Activated naive CD4-positive, alpha-beta T cell treated with anti-CD3 and anti-CD28 coated beads for 36 hours (primary cell): ENCODE results near the gene RLF. TPM values are rescaled to one million over a fixed set of nuclear protein-coding genes. Genes with fewer than 3 reads are reported as not detected.

ENCODE experiments used
- CTCF ChIA-PET: fragments of 350-600 bp; sonication (Branson Sonifier 250); formaldehyde crosslinking; loops from one replicate; lab custom pipeline; 2021; ENCODE audit warnings: antibody characterized with exemption; lab: Charles Lee
- DNase-seq: peaks from one replicate; pipeline ENCODE4 v3.0.0-alpha.2; 2020
- H3K27ac Mint-ChIP-seq: one replicate; pipeline ENCODE4 v1.8.0; 2021; ENCODE audit warnings: mild to moderate bottlenecking, mixed read lengths
- H3K27me3 Mint-ChIP-seq: one replicate; pipeline ENCODE4 v1.8.0; 2021; ENCODE audit warnings: low read depth, mixed read lengths
- H3K36me3 Mint-ChIP-seq: one replicate; pipeline ENCODE4 v1.8.0; 2021; ENCODE audit warnings: low read depth, mixed read lengths
- H3K4me1 Mint-ChIP-seq: one replicate; pipeline ENCODE4 v1.8.0; 2021; ENCODE audit warnings: low read depth, mixed read lengths
- H3K4me3 Mint-ChIP-seq: one replicate; pipeline ENCODE4 v1.8.0; 2021; ENCODE audit warnings: mild to moderate bottlenecking, moderate library complexity, mixed read lengths
- H3K9me3 Mint-ChIP-seq: one replicate; pipeline ENCODE4 v1.8.0; 2021; ENCODE audit warnings: mixed read lengths
- intact Hi-C: fragments of 100-400 bp; cut with micrococcal nuclease; formaldehyde crosslinking; loops from one replicate; pipeline ENCODE4 v1.15.1; 2023
- total RNA-seq, 2 experiments: library from RNA; stranded (reverse); gene quantifications; one replicate each; pipeline ENCODE4 v1.2.3, GENCODE V29; 2021

Gene RLF
- total RNA-seq, 2 experiments from 2014 or later: 12.5 to 12.9 TPM

DNA sequence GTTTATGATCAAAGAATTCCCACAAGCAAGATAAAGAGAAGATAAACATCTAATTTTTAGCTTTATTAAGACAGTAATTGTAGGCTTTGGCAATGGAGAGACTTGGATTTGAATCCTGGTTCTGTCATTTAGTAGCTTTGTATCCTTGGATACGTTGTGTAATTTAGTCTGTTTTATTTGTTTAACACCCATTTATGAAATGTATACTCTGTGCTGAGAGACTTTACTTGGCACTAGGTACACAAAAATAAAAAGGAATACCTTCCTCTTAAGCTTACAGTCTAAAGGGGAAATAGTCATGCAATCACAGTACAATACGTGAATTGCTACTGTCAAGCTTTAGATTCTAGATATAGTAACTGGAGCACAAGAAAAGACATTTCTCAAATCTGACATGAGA is 120.7 kb downstream of the RLF start:
- Mint-ChIP-seq H3K4me1 (no peaks in the 10 kb centered on the region), H3K4me3 (no peak overlapping the region), H3K36me3 (peaks cover 11% of the 10 kb centered on the region), H3K9me3 (no peaks in the 10 kb centered on the region), H3K27ac (no peak overlapping the region), H3K27me3 (no peaks in the 10 kb centered on the region)
- CTCF ChIA-PET: interaction anchor here (0.6 to 3.6 kb wide), 5 partner anchors 24 to 158 kb away, joined by 3 to 18 read pairs (median 4); no protein-coding TSS in a partner anchor
- no peak for DNase-seq
- intact Hi-C loops: no loop called here

Other genes starting within 250 kb of the RLF start
- gene MFSD2A, start 206.2 kb upstream of the RLF start, total RNA-seq: 1 to 10 TPM; 4.0 to 4.5 TPM
- gene CAP1, start 120.7 kb upstream of the RLF start, total RNA-seq: 100 to 1,000 TPM; 522 to 525 TPM
- 10 to 100 TPM; 81.3 to 89.7 TPM for gene PPT1, start 64.1 kb upstream of the RLF start, total RNA-seq
- gene TMCO2, start 86.5 kb downstream of the RLF start, total RNA-seq: not detected
- 10 to 100 TPM; 13.2 to 14.7 TPM for gene ZMPSTE24, start 96.8 kb downstream of the RLF start, total RNA-seq
- gene COL9A2, start 155.9 kb downstream of the RLF start, total RNA-seq: 1 to 10 TPM; 6.2 to 6.8 TPM
- 100 to 1,000 TPM; 390 to 391 TPM for gene SMAP2, start 212.3 kb downstream of the RLF start, total RNA-seq